GM21367 (cell line): ENCODE measurements around the gene GFRAL.
"Not testable (repeated sequence)": the region's sequence is repeated elsewhere in the genome, so short reads cannot be mapped to it uniquely, and the experiment has no call there.

ENCODE experiments used
- ATAC-seq: cut with Tn5 transposase; IDR thresholded peaks from one replicate; pipeline ENCODE4 v1.9.1; 2021; ENCODE audit not compliant: unreplicated experiment

The GFRAL gene, protein sequence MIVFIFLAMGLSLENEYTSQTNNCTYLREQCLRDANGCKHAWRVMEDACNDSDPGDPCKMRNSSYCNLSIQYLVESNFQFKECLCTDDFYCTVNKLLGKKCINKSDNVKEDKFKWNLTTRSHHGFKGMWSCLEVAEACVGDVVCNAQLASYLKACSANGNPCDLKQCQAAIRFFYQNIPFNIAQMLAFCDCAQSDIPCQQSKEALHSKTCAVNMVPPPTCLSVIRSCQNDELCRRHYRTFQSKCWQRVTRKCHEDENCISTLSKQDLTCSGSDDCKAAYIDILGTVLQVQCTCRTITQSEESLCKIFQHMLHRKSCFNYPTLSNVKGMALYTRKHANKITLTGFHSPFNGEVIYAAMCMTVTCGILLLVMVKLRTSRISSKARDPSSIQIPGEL

DNA sequence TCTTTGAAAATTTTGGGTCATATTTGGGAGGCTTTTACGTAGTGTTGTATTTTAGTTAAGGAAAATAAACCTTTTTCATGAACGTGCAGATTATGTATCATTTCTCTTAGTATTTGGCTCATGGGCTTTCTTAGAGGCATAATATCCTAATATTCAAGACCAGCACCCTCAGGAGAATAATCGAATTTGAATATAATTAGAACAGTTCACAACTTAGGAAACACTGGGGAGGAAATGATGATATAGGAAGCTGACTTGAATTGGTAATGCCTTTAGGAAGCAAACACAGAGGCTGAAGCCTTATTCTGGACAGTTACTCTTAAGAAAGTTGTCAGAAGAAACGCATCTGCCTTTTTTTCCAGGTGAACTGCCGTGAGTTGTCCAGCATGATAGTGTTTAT lies at the start of gene GFRAL:
GFRAL (plus strand) TSS at position 301 of the 400 bp plus-strand sequence; CDS start at position 387, 86 bp downstream.
- no peak for ATAC-seq

DNA sequence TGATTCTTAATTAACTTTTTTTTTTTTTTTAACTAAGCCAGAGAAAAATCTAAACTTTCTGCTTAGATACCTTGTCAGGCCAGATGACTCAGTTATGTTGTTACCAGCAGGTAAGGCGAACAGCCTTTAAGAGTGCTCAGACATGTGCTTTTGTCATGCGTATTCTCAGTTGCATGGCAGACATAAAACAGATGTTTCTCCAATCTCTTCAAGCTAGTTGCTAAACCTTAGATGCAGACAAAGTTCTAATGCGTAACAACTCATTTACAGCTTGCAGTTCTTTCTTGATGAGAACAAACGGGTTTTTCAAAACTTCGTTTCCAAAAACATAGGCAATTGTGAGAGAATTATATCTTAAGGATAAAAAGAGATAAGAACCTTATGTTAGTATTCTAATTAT lies 49.6 kb upstream of the GFRAL start:
- ATAC-seq: no peak

DNA sequence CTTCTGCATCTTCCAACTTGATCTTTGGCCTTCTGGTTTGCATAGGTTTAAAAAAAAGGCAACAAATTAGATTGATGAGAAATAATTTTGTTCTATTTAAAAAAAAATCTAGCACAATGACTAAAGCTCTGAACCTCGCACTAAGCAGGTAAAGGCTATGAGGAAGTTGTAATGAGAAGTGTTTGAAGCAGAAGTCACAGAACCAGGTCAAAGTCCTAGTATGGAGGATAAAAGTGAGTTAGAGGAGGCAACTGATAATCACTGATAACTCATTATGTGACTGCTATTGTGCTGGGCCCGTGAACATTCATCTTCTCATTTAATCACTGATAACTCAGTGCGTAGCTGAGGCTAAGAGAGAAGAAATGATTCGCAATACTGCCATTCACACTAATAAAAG lies 46.1 kb upstream of the GFRAL start:
- no peak for ATAC-seq

DNA sequence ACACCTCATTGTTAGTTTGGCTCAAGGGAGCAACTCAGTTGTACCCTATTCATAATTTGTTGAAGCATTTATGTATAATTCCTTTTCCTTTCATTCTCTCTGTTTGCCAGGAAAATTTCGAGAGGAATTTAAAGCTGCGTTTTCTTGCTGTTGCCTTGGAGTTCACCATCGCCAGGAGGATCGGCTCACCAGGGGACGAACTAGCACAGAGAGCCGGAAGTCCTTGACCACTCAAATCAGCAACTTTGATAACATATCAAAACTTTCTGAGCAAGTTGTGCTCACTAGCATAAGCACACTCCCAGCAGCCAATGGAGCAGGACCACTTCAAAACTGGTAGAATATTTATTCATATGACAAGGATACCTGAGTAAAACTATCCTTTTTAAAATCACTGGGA lies 45.2 kb upstream of the GFRAL start:
- ATAC-seq: no peak

DNA sequence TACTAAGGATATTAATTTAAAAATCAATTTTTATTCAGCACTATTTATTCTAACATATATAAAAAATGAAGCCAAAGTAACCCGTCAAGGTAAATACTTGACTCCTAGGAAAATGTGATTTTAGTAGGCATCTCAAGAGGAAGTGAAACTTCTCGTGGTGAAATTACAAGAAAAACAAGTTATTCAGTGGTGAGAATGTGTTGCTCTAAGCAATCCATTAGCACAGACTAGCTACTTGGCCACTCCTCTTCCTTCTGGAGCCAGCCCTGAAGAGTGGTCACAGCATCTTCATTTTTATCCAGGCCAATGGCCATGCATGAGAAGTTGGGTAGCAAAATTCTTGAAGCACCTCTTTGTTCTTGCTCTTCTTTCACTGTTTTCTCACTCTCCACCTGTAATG lies 40.4 kb upstream of the GFRAL start:
- ATAC-seq: no peak

DNA sequence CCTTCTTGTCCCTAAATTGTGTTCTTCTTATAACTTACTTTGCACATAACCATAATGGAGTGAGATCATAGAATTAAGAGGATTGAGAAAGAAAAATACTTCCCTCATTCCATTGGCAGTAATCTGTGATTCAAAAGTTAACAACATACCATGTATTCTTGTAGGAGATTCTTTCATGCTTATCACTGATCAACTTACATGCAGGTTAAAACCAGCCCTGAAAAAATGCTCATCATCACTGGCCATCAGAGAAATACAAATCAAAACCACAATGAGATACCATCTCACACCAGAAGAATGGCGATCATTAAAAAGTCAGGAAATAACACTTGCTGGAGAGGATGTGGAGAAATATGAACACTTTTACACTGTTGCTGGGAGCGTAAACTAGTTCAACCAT lies 36.5 kb upstream of the GFRAL start:
- ATAC-seq: no peak

DNA sequence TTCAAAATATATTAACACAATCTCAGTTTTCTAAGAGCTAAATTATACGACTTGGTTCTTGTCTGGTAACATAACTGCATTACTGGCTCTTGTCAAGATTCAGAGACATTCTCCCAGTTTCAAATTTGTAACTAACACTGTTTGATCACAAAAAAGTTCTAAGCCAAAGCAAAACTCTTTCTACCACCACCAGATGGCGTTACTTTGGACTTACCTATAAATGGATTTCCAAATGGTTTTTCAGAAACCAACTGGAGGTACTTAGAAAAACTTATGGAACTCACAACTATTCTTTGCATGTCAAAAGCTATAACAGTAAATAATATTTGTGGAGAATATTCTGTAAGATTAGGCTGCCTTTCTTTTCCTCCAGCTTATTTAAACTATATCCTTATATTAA lies 34.2 kb upstream of the GFRAL start:
- no peak for ATAC-seq

DNA sequence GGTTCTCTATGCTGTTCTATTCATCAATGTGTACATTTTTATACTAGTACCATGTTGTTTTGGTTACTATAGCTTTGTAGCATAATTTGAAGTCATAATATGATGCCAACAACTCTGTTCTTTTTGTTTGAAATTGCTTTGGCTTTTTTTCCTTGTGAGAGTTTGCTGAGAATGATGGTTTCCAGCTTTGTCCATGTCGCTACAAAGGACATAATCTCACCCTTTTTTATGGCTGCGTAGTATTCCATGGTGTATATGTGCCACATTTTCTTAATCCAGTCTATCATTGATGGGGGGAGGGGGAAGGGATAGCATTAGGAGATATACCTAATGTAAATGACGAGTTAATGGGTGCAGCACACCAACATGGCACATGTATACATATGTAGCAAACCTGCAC lies 30.1 kb upstream of the GFRAL start:
- not testable (repeated sequence) for ATAC-seq

DNA sequence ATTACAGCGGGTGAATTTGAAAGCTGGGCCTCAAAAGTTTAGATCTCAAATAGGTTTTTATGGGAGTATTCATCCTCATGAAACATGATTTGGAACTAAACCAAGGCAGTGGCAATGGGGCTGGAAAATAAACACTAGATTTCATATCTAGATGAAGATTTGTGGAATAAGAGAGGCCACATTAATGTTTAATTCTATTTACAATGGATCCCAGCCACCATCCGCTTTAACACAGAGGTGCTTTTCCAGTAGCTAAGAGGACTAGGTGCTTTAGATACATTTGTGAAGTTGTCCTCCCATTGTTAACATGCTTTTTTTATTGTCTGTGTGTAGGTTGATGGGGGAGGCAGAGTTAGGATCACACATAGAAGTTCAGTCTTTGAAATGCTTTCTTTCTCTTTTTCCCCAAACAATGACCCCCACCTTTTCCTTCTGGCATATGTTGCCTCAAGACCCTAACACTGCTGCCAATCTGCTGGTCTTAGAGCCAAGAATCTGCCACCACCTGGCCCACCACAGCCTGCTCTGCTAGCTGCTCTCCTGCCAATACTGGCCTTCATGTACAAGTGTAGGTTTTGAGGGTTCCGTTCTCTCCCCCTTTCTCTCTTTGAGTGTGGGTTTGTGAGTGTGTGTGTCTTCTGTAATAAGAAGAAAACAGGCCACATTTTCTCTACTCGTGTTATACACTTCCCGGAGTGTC lies 27.8 kb upstream of the GFRAL start:
- ATAC-seq: no peak

DNA sequence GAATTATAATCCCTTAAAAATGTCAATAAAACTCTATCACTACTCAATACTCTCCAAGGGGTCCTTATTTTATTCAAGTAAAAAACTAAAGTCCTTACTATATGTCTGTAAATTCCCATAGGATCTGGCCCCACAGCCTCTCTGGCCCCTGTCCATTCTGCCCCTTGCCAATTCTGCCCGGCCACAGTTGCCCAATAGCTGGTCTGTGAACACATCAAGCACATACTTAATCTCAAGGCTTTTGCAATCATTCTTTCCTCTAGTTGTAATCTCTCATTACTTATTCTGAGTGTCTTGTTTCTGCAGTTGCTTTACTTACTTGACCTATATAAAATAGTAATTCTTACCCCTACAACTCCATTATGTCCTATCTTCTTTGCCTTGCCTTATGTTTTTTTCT lies 22.5 kb upstream of the GFRAL start:
- ATAC-seq: no peak

DNA sequence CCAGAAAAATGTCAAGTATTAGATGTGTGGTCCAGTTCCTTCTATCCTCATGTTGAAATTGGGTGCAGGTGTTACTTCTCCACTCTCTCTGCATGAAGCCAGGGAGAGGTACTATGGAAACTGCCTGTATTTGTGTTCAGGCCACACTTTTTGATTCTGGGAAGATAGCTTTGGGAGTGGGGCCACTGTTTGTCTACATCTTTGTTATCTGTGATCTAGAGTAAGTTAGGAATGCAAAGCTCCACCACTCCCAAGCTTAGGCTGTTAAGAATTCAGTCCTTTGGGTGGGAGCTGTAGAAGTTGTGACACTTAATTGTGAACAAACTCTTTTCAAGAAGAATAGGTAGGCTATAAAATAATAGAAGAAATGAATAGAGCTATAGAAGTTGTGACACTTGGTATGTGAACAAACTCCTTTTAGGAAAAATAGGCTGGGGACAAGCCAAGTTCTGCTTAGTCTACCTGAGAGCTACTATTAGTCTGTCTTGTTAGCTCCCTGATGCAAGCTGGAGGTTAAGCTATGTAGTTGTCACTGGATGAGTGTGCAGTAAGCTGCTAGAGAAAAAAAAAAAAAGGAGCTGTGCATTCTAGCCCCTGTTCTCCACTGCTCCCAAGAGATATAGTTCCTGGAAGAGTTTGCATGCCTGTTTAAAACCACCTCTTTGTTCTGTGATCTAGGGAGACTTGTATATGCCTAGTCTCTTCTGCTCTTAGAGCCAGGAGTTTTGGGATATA lies 7.1 kb upstream of the GFRAL start:
- ATAC-seq: no peak

DNA sequence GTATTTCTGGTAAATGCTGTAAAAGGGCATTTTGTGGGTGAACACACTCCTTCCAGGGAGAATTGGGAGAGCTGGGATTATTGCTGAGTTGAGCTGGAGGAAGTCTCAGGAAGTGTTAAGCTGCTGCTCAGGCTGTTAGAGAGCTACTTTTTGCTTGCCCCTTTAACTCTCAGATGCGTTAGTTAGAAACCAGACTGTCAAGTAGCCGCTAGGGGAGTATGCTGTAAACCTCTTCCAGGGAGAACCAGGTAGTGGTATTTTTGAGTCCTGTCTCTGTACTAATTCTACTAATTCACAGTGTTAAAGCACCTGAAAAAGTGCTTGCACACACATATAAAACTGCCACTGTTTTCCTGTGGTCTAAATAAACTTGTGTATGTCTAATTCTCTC lies 6.6 kb upstream of the GFRAL start:
- ATAC-seq: no peak

DNA sequence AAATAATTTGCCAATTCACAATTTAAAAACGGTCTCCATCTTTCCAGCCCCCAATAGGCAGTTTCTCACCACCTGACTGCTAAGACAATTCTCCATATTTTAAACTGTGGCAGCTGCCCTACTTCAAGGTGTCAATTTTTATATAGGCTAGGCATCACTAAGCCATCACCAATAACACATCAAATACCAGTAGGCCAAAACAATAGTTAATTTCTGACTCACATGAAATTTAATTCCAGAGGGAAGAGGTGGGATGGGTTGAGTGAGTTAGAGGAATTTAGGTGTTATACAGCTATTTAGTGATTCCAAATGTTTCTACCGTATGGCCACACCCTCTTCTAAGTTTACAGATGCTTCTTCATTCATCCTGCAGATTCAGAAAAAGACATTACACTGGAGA lies 49.9 kb downstream of the GFRAL start:
- no peak for ATAC-seq

DNA sequence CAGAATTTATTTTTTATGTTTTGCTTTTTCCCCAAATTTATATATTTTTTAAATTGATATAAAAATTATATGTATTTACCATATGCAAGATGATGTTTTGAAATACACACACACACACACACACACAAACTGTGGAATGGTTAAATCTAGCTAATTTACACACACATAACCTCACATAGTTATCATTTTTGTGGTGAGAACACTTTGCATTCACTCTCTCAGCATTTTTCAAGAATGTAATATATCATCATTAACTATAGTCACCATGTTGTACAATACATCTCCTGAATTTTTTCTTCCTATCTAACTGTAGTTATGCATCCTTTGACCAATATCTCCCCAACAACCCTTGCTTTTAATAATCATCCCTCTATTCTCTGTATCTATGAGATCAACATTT lies 52.2 kb downstream of the GFRAL start:
- no peak for ATAC-seq

DNA sequence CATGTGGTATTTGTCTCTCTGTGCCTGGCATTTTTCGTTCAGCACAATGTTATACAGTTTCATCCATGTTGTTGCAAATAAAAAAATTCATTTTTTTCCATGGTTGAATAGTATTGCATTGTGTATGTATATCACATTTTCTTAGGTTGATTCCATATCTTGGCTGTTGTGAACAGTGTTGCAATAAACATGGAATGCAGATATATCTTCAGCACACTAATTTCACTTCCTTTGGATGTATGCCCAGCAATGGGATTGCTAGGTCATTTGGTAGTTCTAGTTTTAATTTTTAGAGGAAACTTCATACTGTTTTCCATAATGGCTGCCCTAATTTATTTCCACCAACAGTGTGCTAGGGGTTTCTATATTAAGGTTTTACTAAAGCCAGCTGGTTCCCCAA lies 52.6 kb downstream of the GFRAL start:
- ATAC-seq: no peak

DNA sequence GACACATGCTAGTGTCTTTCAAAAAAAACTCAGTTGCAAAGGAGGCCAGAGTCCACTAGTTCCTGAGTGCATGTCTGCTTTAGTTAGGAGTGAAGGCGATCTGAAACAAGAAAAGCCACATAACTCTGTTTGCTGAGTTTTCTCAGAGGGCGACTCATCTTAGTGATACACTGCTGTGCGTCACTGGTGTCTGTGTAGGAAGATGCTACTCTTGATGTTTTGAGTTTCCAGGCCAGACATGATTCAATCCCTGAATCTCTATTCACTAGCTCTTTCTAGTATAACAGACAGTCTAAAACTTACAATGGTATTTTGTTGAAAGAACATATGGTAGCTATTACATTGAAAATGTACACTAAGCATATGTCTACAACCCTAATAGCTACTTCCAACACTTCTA lies 60.9 kb downstream of the GFRAL start:
- no peak for ATAC-seq

DNA sequence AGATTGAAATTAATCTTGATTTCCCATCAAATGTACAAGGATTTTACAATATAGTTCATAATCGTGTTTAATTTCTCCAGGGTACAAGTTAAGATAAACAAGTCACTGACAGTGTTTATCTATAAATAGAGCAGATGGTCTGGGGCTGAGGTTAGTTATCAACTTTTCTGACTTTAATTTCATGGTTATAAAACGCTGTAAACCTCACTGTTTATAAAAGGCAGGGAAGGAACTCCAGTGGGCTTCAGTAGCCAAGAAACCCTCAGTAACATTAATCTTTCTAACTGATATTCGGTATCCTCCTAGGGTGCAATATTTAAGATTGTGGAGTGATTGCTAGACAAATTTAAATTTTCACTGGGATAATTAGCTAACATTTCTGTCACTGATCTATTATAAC lies 68.6 kb downstream of the GFRAL start:
- no peak for ATAC-seq

DNA sequence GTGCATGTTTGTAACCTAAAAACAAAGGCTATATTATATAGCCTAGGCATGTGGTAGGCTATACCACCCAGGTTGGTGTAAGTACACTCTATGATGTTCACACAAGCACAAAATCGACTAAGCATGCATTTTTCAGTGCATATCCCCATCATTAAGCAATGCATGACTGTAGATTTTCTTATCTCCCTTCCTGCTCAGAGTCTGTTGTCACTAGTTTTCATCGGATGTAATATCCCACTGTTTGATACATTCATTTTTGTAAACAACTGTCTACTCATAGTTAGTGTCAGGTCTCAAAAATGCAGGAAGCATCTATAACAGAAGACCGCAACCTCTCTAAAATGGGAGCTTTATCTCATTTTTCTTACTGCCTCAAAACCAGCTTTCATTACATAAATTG lies 70.7 kb downstream of the GFRAL start:
- no peak for ATAC-seq

DNA sequence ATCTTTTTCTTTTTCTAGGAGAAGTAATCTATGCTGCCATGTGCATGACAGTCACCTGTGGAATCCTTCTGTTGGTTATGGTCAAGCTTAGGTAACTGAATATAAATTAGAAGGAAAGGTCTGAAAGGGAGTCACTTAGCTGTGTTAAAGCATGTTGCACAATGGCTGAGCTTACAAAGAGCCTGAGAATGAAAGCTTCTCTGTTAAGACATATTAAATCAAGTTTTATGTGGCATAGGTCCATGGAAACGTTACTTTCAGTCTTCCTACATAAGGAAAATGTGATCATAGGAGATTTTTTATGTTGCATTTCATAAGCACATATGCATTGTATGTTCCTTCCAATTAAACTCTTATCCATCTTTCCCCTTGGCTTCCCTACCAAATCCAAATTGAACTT lies 72.1 kb downstream of the GFRAL start:
- ATAC-seq: no peak

DNA sequence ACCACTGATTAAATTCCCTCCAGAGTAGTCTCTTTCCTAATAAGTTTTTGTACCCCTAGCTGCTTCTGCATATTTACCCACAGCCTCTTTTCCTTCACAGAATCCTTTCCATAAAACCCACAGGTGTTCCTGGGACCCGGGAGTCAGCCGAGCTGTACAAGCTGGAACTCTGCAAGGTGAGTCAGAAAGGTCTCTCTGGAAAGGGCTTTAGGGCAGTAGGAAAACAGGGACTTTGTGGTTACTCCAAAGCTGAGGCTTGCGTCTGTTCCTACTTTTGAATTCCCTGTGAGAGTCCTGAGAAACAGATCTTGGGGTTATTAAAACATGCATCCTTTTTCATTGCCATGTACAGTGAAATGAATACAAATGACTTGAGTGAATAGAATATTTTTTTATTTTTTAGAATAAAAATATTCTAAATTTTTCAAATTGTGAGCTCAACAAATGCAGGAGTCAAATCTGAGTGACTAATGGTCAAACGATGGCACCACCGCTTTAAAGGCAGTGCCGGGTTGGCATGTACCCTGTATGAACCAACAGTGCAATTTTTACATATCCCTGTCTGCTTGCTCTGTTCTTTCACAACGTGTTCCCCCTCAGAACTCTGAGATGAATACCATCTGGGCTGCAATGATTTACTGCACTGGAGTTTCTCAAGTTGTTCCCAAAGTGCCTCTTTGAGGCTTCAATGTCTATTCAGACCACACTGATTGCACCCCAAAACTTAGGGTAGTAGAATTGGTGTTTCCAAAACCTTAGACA lies 78.4 kb downstream of the GFRAL start:
- ATAC-seq: no peak

DNA sequence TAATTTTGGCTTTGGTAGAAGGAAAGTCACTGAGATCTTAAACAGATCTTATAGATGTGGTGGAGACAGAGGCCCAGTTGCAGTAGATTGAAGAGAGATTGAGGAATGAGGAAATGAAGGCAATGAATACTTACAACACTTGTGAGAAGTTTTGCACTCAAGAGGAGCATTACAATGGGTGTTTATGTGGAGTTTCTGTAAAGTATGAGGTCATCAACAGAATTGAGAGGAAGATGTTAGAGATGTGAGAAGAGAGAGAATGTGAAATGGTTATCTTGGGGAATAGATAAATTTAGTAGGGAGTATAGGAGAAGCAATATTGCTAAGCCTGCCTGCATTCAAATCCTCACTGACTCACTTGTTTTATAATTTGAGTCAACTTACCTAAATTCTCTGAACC lies 83.4 kb downstream of the GFRAL start:
- ATAC-seq: no peak
